ENCODE measurements around the gene ATP2B2. TPM values are rescaled to one million over a fixed set of nuclear protein-coding genes. Genes with fewer than 3 reads are reported as not detected.

ATP2B2 gene
- polyA plus RNA-seq, 3 donors = 0.36 to 0.55 (median 0.40) TPM

GRCh38 chr3:10434144-10434937, 71.0 kb downstream of the ATP2B2 start:
- DNase-seq (ENCODE audit: low read depth in 3 of 3, low spot score in 2 of 3) = no peak

GRCh38 chr3:10432931-10433330, 72.5 kb downstream of the ATP2B2 start:
- no peak for DNase-seq (ENCODE audit: low read depth in 3 of 3, low spot score in 2 of 3)

- DNase-seq (ENCODE audit: low read depth in 3 of 3, low spot score in 2 of 3) = no peak
Measured at GRCh38 chr3:10432156-10432845, 73.1 kb downstream of the ATP2B2 start.

GRCh38 chr3:10430805-10431204, 74.6 kb downstream of the ATP2B2 start:
- no peak for DNase-seq (ENCODE audit: low read depth in 3 of 3, low spot score in 2 of 3)

- no peak for DNase-seq (ENCODE audit: low read depth in 3 of 3, low spot score in 2 of 3)
Measured at GRCh38 chr3:10428406-10429091, 76.8 kb downstream of the ATP2B2 start.

- no peak for DNase-seq (ENCODE audit: low read depth in 3 of 3, low spot score in 2 of 3)
Measured at GRCh38 chr3:10426346-10427220, 78.8 kb downstream of the ATP2B2 start.

GRCh38 chr3:10423171-10423882, 82.1 kb downstream of the ATP2B2 start:
- DNase-seq (ENCODE audit: low read depth in 3 of 3, low spot score in 2 of 3) = no peak

GRCh38 chr3:10421996-10422395, 83.4 kb downstream of the ATP2B2 start:
- DNase-seq (ENCODE audit: low read depth in 3 of 3, low spot score in 2 of 3) = no peak

GRCh38 chr3:10420745-10421475, 84.5 kb downstream of the ATP2B2 start:
- no peak for DNase-seq (ENCODE audit: low read depth in 3 of 3, low spot score in 2 of 3)

- no peak for DNase-seq (ENCODE audit: low read depth in 3 of 3, low spot score in 2 of 3)
Measured at GRCh38 chr3:10419637-10420232, 85.7 kb downstream of the ATP2B2 start.

- DNase-seq (ENCODE audit: low read depth in 3 of 3, low spot score in 2 of 3) = no peak
Measured at GRCh38 chr3:10417847-10418246, 87.5 kb downstream of the ATP2B2 start.

GRCh38 chr3:10416730-10417300, 88.6 kb downstream of the ATP2B2 start:
- DNase-seq (ENCODE audit: low read depth in 3 of 3, low spot score in 2 of 3) = no peak

GRCh38 chr3:10413041-10413440, 92.3 kb downstream of the ATP2B2 start:
- DNase-seq (ENCODE audit: low read depth in 3 of 3, low spot score in 2 of 3) = no peak

- no peak for DNase-seq (ENCODE audit: low read depth in 3 of 3, low spot score in 2 of 3)
Measured at GRCh38 chr3:10411598-10412332, 93.6 kb downstream of the ATP2B2 start.

GRCh38 chr3:10410383-10411002, 94.9 kb downstream of the ATP2B2 start:
- DNase-seq (ENCODE audit: low read depth in 3 of 3, low spot score in 2 of 3) = no peak

GRCh38 chr3:10408680-10409079, 96.7 kb downstream of the ATP2B2 start:
- DNase-seq (ENCODE audit: low read depth in 3 of 3, low spot score in 2 of 3) = no peak

GRCh38 chr3:10407361-10407760, 98.0 kb downstream of the ATP2B2 start:
- DNase-seq (ENCODE audit: low read depth in 3 of 3, low spot score in 2 of 3) = no peak
